Amygdala (tissue), 56 donors: Measurements from ENCODE around the gene ANKRD34A.

ENCODE experiments used
- DNase-seq, 56 donors: peaks; one replicate each; lab custom pipeline; 2025; lab: John Stamatoyannopoulos, UW

Gene ANKRD34A

DNA sequence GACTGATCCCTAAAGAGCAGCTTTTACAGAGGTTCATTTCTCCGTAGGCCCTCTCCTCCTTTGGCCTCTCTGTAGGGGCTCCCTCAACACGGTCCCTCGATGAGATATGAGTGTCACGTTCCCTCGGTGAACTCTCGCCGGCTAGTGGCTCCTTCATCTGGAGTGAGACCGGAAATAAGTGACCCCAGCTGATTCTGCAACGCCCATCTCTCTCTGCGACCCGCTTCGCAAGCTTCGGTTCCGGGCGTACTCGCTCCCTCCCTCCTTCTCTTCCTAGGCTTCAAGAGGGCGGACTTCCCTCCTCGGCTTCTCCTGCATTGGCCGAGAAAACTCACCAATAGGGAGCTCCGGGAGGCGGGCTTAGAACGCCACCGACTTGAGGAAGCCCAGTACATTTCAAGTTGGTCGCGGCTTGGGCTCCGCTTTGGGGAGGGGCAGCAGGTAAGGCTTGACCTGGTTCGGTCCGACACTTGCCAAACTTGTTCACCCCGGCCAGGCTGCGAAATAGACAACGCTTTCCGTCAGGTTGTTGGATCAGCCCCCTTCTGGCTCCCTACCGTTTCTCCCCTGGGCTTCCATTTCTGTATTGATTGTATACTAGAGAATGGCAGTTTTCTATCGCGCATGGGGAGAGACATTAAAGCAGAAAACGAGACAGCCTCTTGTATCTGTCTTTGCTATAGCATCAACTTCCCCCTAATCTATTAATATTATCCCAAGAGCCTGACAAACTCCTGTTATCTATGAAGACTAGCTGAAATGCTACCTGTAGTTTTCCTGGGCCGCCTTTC is at the start of gene ANKRD34A, which contains the start of gene POLR3GL:
ANKRD34A (minus strand) TSS at position 248 of the 791 bp plus-strand sequence. CDS start 2,816 bp downstream, outside the sequence.
POLR3GL (plus strand) TSS at position 363 of the 791 bp plus-strand sequence. CDS start 10,176 bp downstream, outside the sequence.
- peak in 55 of 56 donors; percentile 53 to 97 (median 92) for DNase-seq

DNA sequence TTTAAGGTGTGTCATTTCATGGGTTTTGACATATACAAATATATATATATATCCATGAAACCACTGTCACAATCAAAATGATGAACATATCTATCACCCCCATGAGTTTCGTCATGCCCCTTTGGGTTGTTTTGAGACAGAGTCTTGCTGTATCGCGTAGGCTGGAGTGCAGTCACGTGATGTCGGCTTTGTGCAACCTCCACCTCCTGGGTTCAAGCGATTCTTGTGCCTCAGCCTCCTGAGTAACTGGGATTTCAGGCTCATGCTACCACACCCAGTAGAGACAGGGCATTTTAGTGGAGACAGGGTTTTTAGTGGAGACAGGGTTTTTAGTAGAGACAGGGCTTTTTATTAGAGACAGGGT is 49.2 kb upstream of the ANKRD34A start:
- no peak for DNase-seq

DNA sequence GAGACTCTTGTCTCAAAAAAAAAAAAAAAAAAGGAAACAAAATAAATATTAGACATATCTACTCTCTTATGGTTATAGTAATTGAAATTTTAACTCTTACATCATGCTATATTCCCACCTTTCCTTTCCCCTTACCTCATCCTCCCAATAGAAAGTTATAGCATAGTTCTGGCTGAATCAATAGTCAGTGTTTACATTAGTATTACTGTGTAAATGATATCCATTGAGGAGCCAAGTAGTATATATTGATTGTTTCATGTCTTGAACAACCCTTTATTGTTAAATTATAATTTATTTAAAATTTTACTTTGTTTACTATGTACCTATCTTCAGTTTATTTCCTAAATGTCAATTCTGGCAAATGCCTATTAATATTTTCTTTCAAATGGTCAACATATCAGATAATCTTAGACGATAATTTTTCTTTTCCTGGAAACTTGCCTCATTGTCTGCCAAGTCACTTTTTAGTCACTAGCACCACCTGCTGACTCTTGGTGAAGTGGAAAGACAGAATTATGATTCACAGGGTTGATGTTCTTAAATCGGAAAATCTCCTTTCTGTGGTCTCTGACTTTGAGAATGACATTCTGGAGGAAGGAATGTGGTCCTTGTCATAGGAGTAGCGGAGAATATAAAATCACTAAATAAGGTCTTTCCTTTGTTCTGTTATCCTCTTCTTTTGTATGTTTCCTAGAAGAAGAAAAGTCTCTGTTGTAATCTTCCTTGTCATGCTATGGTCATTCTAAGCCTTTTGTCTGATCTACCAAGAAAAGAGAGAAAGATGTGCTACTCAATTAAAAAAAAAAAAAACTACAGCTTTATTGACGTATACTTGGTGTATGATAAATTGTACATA is 48.6 kb upstream of the ANKRD34A start:
- DNase-seq, result peak in 12 of 56 donors; percentile 1 to 69 (median 15)

DNA sequence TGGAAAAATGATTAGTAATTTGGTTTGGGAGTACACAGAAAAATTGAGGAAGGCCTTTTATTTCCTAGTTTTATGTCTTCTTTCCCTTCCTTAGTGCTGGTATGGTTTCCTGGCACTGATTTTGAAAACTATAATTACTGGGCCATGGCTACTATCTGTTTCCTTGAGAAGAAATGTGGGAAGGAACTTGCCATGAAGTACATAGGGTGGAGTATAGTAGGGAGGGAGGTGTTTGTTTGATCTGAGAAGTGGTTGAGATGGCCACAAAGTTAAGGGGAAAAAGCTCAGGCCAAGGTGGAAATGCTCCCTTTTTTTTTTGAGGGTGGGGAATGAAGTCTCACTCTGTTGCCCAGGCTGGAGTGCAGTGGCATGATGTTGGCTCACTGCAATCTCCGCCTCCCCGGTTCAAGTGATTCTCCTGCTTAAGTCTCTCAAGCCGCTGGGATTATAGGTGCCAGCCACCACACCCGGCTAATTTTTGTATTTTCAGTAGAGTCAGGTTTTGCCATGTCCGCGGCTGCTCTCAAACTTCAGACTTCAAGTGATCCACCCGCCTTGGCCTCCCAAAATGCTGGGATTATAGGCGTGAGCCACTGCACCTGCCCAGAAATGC is 45.9 kb upstream of the ANKRD34A start:
- DNase-seq, result no peak

DNA sequence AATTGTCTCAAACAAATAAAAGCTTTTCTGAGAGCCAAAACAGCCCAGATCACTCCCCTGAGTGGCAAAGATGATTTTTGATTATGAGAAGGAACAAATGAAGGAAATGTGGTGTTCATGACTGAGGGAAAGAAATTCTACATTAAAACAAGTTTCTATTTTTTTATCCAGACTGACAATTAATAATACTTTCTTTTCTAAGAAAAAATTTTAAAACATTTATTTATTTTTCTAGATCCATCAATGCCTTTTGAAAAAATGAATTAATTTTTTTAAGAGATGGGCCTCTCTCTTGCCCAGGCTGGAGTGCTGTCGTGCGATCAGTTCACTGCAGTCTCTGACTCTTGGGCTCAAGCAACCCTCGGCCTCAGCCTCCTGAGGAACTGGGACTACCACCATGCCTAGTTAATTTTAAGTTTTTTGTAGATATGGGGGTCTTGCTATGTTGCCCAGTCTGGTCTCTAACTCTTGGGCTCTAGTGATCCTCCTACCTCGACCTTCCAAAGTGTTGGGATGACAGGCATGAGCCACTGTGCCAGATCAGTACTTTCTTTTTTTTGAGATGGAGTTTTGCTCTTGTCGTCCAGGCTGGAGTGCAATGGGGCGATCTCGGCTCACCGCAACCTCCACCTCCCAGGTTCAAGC is 43.2 kb upstream of the ANKRD34A start:
- DNase-seq, result no peak

DNA sequence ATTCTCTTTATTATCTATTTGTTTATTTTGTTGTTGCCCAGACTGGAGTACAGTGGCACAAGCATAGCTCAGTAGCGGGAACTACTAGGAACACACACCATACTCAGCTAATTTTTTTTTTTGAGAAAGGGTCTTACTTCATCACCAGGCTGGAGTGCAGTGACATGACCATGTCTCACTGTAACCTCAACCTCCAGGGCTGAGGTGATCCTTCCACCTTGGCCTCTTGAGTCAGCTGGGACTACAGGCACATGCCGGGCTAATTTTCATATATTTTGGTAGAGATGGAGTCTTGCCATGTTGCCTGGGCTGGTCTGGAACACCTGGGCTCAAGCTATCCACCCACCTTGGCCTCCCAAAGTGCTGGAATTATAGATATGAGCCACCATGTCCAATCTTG is 37.3 kb upstream of the ANKRD34A start:
- no peak for DNase-seq

DNA sequence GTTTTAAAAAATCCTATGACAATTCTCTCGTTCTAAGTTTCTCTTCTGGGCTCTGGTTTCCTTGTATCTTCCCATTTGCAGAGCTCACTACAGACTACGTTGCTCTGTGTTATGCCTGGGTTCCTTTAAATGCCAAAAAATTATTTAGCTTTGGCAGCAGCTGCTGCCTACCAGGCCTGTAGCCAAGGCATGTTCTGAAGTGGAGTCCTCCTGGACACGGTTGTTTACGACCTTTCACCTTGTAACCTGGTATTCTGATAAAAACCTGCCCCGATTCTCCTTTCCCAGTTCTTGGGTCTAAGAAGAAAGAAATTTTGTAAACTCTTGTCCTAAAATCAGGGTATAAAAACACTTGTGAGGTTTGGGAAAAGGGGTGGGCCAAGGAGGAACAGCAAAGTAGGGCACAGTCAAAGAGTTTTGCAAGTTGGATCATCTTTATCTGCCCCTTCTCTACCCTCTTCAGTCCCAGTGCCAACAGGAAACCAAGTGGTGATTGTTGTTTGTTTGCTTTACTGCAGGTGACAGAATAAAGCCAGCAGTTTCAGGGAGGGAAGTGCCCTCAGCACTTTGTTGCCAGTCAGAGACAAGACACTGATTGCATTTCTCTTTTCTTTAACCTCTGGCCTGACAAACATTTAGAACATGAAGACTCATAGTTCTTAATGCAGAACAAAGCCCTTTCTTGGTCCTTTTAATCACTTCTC is 35.1 kb upstream of the ANKRD34A start:
- DNase-seq, result no peak

DNA sequence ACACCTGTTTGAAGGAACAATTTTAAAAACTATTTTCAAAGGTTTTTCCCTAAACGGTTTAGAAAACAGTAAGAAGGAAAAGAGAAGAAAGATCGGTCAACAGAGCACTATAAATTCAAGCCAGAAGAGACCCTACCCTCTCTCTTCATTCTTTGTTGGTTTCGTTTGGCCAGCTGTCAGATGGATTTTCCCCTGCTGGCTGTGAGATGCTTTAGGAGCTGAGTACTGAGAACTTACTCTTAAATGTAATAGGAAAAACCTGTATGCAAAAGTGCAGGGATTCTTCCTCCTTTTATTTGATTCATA is 33.3 kb upstream of the ANKRD34A start:
- peak in 1 of 56 donors; percentile 17 for DNase-seq

DNA sequence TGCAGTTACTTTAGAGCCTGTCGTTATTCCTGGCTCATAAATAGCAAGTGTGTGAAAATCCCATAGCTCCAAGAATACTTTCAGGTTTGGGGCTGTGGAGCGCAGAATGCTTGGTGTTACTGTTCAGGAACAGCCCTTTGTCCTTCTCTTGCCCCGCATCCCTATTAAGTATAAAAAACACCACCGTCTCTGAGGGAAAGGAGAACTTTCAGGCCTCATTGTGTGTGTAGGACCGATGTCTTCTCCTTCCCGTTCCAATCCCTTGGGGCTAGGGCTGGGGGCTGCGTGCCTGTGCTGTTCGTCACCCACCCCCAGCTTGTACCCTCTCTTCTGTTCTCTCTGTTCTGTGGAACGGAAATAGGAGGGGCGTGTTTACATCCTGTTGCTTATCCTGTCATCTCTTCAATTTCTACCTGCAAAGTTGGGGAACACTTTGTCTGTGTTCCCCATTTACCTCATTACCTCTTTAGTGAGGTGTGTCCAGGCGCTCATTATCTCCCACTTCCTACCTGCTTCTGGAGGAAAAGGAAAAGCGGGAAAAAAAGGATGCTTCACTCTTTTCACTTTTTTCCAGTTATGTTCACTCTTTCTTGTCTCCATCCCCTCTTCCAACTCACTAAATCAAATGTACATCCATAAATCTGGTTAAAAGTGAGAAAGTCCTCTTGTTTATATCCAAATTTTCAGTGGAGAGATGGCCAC is 32.8 kb upstream of the ANKRD34A start:
- DNase-seq, result peak in 8 of 56 donors; percentile 25 to 72 (median 56)

DNA sequence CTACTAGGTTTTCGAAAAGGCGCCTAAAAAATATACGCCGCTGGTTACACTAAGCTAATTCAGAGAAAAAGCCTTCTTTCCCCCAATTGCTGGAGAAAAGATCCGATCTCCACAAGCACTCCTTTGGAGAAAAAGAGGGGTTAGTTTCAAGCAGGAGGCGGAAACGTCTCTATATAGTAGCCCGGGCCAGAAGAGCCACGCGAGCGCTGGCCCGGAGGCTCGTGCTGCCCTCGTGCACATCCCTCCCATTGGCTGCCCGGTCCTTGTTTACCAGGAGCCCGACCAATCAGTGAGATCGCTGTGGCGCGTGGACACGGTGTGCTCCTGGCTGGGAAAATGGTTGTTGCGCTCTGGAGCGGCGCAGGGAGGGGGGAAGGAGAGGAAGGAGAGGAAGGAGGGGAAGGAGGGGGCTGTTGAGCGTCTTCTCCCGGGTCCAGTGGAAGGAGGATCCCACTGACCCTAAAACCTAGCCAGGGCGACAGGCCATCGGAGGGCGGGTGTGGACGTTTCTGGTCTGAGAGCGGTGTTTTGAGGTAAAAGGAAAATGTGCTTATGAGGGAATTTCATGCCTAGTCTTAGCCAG is 32.1 kb upstream of the ANKRD34A start, which contains the start of gene TXNIP:
TXNIP (minus strand) TSS at position 147 of the 583 bp plus-strand sequence. CDS start 313 bp downstream, outside the sequence.
- DNase-seq, result peak; percentile 87 to 100 (median 98)

DNA sequence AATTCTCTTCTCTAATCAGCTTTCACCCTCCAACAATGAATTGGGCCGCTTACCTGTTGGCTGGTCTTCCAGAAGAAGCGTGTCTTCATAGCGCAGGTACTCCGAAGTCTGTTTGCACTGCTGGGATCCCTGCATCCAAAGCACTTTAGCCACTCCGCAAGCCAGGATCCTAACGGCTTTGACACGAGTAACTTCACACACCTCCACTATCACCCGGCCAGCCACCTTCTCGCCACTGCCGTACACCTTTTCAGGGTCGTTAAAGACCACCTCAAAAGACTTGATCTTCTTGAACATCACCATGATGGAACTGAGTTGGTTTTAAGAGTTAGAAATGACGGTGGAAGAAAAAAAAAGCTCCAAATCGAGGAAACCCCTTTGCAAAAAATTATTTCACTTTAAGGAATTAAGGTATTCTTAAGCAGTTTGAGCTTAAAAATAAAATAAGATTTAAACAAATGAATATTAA is 31.6 kb upstream of the ANKRD34A start:
- DNase-seq, result peak in 3 of 56 donors; percentile 4 to 11 (median 10)

DNA sequence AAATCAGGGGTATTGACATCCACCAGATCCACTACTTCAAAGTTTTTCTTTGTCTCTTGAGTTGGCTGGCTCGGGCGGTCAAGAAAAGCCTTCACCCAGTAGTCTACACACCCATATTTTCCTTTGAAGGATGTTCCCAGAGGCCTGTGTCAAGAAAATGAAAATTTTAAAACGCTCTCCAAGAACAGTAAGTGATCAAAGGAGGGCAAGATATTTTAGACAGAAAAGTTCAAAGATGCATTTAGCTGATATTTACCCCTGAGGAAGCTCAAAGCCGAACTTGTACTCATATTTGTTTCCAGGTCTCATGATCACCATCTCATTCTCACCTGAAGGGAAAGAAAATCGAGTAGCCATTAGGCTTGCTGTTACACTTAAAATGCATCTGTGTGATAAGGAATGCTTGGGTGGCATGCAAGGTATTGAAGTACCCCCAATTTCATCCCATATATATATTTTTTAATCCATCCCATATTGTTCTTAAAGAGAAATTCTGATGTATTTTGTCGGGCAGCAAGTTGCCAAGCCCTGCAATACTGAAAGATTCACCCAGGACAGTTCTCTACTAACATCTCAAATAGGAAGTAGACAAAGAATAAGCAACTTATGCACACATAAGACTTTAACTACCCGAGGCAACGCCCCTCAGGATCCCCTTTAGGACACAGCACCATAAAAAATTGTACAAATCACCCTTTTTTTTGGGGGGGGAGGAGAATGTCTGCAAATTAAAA is 30.9 kb upstream of the ANKRD34A start:
- DNase-seq, result no peak

DNA sequence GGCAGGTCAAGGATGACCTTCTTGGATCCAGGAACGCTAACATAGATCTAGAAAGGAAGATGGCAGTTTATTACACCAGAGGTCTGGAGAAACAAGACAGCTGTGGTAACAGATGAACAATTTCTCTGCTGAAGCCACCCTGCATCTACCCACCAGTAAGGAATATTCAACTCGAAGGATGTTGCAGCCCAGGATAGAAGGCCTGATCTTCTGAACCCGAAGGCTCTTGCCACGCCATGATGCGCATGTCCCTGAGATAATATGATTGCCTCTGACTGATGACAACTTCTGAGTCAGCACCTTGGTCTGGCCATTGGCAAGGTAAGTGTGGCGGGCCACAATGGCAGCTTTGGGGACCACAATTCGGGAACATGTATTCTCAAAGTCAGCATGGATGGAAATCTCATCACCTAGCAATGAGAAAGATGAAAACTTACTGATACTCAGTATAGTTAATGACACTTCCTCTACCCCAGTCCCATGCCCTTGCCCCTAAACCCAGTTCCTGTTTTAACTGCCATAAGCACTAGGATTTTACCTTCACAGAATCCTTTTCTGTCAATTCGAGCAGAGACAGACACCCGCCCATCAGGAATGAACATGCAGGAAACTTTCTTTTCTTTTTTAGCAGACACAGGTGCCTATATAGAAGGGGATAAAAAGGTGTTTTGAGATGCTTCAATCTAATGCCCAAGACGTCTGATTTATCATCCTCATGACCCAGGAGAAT is 30.2 kb upstream of the ANKRD34A start:
- no peak for DNase-seq

DNA sequence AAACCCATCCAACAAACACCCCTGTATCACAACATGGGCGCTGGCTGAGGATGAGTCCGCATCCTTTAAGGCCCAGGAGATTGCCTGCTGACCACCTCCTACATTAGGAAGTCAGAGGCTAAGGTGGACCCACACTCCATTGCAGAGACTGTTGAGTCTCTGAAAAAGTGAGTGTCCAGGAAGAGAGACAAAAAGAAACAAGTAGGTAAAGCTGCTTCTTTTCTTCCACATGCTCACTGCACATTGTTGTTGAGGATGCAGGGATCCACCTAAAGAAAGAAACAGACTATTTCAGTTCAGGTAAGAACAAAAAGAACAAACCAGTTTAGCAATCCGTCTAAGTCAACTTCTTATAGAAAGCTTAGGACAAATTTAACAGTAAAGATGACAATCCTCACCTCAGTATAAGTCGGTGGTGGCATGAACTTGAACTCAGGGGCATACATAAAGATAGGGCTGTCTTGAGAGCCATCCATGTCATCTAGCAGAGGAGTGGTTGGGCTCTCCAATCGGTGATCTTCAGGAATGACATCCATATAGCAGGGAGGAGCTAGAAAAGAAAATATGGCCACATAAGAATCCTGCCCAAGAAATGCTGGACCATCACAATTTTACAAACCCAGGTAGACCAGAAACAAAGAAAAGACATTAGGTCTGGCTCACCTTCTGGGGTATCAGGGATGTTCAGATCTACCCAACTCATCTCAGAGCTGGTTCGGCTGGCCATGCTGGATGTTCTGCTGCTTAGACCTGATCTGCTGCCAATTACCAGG is 29.4 kb upstream of the ANKRD34A start:
- no peak for DNase-seq

DNA sequence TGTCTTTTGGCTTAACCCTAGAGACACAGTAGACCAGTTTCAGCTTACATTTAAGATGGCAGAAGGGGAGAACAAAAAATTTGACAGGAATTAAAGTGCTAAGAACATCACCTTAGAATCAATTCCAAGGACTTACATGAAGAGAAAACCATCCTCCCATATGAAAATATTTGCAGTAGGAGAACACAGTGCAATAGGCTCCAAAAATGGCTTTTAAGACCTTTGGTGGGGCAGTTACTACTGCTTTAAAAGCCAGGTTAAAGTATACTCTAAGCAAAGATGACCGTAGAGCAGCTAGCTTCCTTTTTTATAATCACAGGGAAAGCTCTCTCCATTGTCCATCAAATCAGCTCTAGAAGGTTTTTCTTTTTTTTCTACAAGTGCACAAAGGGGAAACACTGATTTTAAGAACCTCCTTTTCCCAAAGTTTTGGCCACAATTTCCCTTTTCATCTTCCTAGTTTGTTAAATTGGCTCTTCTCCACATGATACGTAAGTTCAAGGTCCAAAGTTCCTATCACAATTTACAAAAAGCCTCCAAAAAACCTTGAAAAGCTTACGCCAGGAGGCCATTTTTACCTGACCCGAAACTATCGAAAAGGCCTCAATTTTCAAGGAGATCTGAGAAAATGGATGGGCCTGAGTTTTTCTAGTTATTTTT is 28.7 kb upstream of the ANKRD34A start:
- DNase-seq, result no peak

DNA sequence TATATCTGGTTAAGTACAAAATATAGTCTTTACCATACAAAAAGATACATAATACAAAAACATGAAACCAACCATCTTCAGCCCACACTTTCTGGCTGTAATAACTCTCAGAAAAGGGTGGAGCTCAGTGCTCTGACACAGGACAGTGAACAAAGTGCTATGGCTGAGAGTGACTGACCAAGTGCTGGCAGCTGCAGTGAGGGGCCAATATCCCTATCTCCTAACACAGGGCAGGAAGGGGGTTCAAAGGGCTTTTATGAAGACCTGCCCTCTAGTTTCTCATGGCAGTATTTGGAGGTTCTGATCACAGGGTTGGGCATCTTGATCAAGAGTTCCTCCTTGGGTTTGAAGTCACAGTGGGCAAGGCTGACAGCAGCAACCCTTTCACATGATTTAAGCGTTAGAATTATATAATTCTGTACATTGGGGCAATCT is 28.1 kb upstream of the ANKRD34A start:
- DNase-seq, result no peak
